Activated CD8-positive, alpha-beta memory T cell treated with anti-CD3 and anti-CD28 coated beads, Interleukin-2, amount 50 U/mL, for 24 hours (primary cell): ENCODE data around the gene PPP1R1B.

Source experiments
- DNase-seq: peaks from one replicate; pipeline ENCODE4 v3.0.0-alpha.2; 2020; ENCODE audit errors: extremely low read depth

The PPP1R1B gene

DNA sequence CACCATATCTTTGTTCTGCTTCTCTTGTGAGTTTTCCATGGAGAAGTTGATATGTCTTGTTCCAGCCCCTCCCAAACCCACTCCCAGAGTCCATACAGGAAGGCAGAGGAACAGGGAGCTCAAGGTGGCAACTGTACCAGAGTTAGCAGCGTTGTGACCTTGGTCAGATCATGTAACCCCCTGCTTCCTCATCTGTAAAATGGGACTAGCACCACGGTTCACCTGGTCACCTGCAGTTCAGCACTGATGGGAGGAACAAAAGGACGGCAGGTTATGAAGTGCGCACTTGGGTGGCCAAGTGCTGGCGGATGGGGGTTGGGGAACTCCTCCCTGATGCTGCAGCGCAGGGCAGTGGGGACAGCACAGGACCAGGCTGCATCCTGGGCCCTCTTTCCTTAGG is 11.3 kb upstream of the PPP1R1B start:
- DNase-seq = no peak

DNA sequence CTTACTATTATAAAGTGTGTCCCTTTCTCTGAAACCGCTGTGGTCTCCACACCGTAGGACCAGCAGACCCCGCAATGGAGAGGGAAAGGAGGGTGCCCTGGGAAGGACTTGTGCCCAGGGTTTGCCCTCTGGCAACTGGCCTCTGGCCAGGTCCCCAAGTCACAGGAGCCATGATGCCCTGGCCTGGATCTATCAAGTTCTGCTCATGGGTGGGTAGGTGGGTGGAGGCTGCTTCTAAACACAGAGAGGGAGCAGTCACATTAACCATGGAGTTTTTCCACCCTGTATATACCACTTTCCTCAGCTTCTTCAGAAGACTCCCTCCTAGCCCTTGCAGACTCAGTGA is 9.7 kb upstream of the PPP1R1B start:
- DNase-seq = no peak

DNA sequence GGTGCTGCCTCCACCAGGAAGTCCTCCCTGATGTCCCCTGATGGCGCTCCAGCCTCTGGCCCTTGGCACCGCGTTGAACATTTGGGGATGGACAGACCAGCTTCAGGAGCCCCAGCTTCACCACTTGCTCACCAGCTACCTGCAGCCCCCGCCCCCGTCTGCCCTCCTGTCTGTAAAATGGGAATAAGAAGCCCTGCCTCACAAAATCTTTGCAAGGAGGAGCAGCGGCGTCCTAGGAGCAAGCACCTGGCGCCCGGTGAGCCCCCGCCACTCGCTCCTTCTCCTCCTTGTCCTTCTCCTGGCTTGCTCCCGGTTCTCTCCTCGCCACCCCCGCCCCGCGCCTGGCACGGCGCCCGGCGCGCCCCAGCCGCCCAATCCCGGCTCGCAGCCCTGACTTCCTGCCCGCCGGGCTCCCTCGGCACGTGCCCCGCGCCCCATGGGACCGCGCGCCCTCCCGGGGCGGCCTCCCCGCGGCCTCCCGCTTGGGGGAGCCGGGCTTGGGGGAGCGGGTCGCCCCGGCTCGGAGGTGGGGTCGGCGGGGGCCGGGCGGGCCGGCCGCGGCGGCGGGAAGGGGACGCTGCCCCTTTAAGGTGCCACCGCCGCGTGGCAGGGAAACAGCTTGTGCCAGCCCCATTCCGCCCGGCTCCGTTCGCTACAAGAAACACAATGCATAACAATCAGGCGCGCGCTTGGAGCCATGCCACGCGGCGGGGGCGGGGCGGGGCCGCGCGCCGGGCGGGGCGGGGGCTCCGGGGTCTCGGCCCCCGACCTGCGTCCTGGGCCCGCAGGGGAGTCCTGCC is 9.1 kb upstream of the PPP1R1B start:
- DNase-seq = no peak

DNA sequence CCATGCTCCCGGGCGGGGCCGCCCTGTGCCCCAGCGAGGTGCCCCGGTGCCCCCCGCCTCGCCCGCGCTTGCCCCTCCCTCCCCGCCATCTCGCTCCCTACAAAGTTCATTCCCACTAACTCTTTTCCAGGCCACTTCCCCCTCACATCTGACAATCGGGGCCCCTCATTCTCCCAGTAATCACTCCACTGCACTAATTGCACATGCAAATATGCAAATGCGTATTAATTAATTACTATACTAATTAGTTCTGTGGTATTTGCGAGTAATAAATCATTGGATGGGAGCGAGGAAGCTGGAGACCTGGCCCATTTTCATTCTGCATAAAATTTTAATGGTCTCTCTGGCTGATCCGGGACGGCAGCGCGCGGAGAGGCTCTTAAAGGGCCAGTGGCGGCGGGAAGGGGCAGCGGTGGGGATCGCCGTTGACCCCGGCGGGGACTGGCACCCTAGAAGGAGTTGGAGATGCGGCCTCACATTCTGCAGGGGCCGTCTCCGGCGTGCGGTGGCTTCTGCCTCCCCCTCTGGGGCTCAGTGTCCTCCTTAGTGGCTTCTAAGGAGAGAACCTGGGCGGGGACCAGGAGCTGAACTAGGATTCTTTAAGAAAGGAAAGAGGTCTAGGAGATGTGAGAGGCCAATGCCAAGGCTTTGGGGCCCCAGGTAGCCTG is 8.4 kb upstream of the PPP1R1B start:
- DNase-seq = no peak

DNA sequence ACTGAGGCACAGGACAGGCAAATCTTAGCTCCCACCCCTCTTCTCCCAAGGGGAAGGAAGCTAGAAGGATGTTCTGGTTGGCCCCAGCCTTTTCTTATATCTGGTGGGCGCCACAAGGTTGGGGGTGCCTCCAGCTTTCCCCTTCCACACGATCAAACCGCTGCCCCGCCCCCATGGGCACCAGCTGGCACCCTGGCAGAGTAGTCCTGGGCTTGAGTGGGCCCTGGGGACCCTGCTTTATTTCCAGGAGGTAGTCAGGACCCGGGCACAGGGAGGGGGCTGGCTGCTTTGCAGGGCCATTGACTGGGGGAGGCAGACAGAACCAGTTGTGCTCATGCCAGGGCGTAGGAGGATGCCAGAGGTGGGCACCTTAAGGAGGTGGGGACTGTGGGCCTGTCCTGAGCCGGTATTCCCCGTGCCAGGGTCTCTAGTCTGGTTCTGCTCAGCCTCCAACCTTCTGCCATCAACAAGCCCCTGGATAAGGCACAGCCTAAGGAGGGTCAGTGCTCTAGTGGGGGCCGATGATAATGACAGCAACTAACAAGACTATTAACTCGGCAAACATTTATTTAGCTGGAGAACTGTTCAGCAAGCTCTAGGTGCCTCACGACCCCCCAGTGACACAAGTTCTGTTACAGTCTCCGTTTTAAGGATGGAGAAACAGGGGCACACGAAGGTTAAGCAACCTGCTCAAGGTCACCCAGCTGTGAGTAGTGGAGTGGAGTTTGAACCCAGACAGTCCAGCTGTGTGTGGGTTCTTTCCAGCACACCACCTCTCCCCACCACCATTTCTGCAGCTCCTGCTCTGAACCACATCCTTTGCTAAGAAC is 7.6 kb upstream of the PPP1R1B start:
- DNase-seq = no peak

DNA sequence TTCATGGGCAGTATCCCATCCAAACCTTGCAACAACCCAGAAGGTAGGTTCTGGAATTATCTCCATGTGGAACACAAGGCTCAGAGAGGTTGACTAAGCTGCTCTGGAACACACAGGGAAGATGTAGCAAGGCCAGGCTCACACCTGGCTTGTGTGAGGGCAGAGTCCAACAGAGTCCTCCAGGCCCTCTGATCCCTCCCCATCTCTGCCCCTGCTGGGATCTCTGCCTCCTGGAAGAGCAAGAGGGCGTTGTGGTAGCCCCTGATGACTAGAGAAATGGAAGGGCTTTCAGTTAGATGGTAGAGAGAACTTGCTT is 7.0 kb upstream of the PPP1R1B start:
- no peak for DNase-seq

DNA sequence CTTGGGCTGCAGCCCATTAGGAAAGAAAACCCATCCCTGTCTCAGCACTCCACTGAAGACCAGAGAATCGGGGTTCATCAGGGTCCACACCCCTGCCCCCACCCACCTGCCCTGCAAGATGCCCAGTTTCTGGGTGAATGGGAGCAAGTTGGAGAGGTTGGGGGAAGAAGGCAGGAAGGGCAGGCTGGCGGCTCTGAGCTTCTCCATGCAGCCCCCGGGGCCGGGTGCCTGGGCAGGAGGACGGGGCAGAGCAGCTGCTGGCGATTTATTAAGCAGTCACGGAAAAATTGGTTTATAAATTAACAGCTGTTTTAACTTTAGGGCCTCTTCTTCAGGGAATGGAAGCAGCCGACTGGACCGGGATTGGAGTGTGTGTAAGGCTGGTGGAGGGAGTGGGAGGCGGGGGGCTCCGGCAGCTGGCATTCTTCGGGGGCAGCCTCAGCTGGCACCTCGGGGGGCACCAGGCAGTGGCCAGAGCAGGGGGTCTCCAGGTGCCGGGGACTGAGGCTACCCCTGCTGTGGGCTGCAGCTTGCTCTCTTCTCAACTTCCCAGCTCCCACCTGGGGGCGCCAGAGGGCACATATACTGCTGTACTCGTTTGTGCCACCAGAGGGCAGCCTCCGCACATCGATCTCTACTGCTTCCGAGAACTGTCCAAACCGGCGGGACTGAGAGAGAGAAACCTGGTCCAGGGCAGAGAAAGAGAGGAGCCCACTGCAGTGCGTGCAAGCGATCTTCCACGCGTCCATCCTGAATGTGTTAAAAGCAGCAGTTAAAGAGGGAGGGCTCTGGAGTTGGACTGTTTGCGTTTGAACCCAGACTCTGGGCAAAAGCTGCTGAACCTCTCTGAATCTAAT is 5.0 kb upstream of the PPP1R1B start:
- peak; percentile 69 for DNase-seq

DNA sequence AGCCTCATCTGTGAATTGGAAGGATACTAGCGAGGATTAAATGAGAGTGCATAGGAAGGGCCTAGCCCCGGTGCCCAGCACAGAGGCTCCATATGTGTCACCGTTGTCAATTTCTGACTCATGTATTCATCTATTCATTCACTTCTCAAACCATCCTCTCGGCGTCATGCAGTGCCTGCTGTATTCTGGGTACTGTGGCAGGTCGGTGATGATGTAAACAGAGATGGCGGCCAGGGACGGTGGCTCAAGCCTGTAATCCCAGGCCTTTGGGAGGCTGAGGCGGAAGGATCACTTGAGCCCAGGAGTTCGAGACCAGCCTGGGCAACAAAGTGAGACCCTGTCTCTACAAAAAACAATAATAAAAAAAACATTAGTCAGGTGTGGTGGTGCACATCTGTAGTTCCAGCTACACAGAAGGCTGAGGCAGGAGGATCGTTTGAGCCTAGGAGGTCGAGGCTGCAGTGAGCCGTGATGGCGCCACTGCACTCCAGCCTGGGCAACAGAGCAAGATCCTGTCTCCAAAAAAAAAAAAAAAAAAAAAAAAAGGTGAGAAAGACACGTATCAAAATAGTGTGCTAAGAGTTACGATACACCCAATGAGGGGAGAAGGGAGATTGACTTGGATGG is 4.3 kb upstream of the PPP1R1B start:
- DNase-seq = no peak

DNA sequence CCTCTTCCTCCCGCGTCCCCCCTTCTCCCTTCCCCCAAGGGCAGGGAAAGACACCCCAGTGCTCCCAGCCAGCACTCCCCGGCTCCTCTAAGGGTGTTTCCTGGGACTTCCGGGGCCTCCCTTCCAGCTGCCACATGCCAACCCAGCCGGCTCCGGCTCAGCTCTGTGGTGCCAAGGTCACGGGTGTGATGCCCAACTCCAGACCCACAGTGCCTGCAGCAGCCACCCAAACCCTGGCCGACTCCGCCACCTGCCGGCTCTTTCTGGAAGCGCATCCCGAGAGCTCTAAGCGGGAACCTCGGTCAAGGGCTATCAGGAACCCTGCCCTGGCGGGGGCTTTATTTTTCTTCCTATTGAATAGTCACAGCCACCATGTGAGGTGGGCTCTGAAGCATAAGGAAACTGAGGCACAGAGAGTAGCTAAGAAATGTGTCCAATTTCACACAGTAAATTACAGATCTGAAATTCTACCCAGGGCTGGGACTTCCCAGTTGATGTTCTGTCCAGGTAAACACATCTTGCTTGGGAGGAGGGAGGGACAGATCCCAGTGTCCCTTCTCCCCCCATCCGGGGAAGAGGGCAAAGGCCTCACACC is 3.3 kb upstream of the PPP1R1B start:
- DNase-seq = peak; percentile 66

DNA sequence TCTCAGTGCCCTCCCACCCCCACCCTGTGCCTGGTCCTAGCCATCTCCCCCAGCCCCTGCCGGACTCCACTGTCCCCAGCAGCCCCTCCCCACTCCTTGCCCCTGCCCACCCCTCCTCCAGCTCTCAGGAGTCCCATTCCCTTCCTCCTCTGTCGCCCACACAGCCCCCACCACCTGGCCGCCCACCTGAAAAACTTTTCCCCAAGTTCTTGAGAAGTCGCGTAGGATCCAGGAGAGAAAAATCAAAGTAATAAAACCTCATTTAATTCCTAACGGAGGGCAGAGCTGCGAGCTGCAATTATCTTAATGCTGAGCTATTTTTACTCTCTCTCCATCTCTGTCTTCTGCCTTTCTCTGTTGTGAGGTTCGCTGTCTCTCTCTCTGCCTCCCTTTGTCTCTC is 2.4 kb upstream of the PPP1R1B start:
- DNase-seq = no peak

DNA sequence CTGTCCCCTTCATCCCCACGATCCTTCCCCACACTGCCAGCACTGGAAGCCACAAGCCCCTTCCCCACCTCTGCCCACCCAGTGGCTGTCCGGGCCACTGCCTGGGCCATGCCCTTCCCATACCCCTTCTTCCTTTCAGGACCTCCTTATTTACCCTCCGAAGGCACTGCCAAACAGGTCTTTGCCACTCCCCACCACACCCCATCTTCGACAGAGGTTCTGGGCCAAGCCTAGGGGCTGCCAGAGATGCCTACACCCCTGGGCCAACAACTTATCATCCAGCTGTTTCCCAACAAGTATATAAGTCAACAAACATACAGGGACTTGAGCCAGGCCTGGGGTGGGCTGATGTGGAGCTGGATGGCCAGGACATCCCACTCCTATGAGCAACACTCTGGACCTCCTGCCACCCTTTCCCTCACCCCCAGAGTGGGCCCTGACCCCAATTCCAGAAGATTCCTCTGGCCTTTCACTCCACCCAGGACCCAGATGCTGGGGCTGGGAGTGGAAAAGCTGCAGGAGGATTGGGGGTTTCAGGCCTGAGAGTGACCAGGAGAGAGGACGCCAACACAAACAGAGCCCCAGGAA is 1.5 kb upstream of the PPP1R1B start:
- DNase-seq = no peak

DNA sequence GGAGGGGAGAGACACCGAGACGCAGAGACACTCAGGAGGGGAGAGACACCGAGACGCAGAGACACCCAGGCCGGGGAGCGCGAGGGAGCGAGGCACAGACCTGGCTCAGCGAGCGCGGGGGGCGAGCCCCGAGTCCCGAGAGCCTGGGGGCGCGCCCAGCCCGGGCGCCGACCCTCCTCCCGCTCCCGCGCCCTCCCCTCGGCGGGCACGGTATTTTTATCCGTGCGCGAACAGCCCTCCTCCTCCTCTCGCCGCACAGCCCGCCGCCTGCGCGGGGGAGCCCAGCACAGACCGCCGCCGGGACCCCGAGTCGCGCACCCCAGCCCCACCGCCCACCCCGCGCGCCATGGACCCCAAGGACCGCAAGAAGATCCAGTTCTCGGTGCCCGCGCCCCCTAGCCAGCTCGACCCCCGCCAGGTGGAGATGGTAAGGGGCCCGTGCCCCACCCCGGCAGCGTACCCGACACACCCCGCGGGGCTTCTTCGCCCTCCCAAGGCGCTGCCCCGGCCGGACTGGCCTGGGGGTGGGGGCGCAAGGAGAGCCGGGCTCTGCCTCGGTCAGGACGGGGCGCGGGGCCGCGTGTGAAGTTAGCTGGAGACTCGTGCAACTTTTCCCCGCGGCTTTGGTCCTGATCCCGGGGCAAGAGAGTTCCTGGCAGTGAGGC is 427 bp downstream of the PPP1R1B start:
- DNase-seq = no peak

DNA sequence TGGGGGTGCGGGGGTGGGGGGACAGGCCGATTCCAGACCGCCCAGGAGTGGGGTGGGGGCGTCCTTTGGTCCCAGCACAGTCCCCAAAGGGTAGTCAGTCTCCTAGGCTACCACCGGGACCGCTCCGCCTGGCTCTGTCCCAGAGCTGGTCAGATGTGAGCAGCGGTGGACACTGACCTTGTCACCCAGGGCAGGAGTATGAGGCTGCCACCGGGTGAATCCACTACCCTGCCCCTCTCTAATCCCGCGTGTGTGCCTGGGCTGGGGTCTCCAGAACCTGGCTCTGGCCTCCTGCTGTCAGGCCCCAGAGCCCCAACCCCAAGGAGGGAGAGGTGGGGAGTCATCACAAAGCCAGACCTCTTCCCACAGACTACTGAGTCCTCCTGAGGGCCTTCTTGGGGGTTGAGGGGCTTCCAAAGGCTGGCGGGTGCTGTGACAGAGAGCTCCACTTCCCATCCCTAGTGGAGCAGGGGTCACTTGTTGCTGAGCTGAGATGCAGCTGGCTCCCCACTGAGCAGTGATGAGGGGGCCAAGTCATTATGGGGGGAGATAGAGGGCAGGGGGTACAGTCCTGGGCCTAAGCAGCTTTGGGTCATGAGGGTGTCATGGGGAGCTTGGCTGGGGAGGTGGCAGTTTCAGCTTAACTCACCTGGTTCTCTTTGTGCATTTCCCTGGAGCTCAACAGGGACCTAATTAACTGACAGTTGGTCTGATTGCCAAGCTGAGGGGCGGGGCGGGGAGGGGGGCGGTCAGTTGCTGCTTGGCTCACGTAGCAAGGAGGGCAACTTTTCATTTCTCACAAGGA is 1.2 kb downstream of the PPP1R1B start:
- no peak for DNase-seq

DNA sequence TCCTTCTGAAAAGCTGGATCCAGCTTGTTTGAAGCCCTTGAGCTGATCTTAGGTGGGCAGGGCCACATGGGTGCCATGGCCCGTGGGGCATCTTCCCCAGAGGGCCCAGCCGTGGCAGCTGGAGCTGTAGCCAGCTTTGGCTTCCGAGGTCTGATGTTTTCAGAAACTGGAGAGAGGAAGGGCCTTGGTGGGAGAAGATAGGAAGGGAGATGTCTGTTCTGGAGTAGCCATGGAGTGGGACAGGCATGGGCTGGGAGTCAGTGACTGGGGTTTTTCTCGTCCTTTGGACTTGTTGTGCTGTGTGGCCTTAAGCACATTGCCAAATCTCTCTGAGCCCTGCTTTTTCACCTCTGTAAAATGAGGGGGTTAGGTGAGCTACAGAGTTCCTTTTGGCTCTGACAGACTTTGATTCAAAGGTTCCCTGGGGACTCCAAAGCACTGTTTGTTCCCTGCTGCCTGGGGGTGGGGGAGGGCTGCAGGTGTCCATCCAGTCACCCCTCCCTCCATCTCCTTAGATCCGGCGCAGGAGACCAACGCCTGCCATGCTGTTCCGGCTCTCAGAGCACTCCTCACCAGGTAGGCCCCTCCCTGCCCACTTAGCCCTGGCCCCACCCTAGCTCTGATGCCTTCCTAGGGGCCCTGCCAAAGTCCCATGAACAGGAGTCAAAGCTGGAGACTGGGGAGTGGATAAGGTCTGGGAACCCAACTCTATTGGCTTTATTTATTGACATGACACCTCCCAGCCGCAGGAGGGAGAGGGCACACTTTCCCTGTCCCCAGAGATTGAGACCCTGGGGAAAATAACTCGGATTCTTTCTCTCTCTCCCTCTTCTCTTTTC is 2.1 kb downstream of the PPP1R1B start:
- no peak for DNase-seq

DNA sequence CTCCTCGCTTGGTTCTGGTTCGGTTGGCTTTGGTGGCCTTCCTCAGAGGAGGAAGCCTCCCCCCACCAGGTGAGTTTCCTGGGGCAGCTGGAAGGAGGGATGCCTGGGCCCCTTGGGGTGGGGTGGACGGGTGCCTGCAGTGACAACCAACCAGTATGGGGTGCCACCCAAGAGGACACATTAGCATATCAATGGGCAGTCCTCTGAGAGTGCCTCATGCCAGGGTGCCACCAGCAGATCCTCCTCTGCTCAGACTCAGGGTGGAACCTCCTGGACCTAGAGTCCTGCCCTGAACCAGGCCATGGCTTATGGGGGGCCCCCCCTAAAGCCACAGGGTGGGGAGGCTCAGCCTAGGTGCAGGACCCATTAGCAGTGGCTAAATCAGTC is 2.7 kb downstream of the PPP1R1B start:
- DNase-seq = no peak

DNA sequence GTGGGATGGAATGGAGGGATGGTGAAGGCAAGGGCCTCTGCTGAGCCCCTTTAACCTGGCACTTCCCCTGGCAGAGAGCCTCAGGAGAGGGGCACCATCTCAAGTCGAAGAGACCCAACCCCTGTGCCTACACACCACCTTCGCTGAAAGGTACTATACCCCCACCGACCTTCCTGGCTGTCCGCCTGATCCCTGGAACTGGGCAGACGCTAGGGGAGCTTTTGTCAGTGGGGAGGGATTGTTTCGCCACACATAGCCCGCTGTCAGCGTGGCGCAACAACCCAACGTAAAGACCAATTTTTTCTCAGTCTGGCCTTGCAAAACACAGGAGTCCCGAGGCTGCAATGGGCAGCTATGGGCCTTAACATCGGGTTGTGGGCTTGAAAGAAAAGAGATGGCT is 3.1 kb downstream of the PPP1R1B start:
- no peak for DNase-seq

DNA sequence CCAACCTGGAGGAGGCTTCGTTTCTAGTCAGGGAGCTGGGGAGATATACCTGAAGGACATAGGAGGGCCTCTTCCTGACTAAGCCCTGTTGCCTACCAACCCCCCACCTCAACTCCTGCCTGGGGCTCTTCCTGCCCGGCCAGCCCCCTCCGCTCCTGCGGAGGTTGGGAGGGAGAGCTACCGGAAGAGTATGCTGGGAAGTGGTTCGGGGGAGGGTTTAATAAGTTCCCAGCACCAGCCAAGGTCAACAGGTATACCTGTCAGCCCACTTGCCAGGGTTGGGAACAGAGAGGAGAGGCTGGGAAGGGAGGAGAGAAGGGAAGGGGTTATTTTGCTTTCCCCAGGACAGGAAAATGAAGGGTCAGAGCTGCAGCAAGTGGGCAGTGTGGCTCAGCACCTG is 4.7 kb downstream of the PPP1R1B start:
- DNase-seq = no peak

DNA sequence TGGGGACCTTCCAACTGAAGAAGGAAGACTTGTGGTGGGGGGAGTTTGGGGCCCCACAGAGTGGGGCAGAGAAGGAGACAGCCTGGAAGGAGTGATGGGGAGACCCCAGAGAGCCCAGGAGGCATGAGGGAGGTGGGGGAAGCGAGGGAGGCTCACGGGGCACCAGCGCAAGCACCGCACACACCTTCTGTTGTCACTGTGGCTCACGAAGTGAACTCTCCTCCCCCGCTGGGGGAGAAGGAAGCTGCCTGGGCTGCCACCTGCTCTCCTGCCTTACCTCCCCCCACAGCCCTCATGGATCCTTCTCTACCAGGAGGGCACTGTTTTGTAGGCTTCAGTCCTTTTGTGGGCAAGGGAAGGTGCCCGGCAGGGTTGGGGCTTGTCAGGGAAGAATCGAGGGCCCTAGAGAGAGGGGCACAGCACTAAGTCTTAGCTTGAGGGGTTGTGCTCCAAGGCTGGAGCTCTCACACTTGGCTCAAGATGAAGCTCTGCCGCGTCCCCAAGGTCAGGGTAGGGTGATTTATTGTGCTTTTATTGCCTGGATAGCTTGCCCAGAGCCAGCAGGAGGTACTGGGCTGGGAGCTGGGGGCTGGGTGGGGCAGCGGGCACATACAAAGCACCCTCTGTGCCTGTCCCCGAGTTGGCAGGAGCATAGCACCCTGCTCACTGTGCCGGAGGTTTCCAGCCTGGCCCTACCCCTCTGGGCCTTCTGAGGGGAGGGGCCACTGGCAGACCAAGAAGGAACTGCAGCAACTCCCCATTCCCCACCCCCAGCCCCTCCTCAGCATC is 5.6 kb downstream of the PPP1R1B start:
- DNase-seq = no peak
